Cardiac septum (tissue), 1 donor: ENCODE results near the gene NRP2. TPM values are rescaled to one million over a fixed set of nuclear protein-coding genes. Genes with fewer than 3 reads are reported as not detected.

Experiments used
- DNase-seq: peaks from one replicate; pipeline ENCODE4 v3.0.0-alpha.2; 2020; ENCODE audit warnings: low spot score
- intact Hi-C: fragments of 100-400 bp; cut with DNase I; formaldehyde crosslinking; loops from one replicate; pipeline ENCODE4 v1.14.0; 2022
- total RNA-seq: library from RNA; stranded (reverse); fragmentation: NEBNext Ultra II Directional; extraction: Animal tissue kit (Norgen Biotek cat#: 25700); gene quantifications from one replicate; pipeline ENCODE4 v1.2.1, GENCODE V29; 2021
- donor health status: DM: no; HTN: no; CAD: no.

The NRP2 gene
- total RNA-seq, 1 donor from 2014 or later = 11.7 TPM

DNA sequence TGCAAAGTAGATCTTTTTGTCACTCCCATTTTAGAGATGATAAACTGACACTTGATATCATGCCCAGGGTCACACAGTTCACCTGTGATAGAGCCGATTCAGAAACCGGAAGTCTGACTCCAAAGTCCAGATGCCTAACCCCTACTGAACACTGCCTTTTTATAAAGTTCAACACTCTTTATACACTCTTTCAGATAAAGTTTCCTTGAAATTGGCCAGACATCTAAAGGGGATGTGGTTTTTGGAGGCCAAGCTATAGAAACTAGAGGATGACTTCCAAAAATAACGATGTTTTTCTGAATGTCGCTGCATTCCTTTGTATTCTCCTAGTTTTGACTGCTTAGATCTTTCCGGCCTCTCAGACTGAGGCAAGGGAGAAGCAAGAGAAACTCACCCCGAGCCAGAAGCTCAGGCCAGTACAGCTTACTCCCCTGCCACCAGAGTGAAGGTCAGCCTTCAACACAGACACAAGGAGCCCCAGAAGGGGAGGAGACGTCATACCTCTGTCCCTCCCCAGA lies 61.8 kb downstream of the NRP2 start:
- intact Hi-C loops = no loop called here

DNA sequence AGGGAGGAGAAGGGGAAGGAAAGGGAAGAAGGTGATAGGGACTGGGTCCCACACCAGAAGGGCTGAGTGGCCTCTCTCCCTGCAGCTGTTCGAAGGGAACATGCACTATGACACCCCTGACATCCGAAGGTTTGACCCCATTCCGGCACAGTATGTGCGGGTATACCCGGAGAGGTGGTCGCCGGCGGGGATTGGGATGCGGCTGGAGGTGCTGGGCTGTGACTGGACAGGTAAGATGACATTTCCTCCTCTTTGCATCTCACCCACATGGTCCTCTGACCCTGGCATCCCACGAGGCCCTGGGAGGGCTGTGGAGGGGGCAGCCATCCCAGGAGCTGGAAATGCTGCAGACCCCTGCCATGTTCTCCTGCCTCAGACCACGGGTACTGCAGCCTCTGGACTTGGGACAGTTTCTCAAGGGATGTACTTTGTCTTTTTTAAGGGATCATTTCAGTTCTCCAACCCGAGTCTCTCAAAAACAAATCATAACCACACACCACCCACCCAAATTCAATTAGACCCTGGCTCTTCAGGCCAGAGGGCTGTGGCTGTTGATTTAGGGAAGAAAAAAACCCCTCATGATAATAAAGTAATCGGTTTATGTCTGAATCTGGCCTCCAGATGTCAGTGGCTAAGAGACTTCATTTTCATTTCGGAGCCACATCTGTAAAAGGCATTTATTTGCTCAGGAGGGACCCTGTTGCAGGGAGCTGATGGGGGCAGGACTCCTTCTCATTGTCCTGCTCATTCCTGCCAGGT lies 63.5 kb downstream of the NRP2 start:
- intact Hi-C loops = no loop called here
- DNase-seq = no peak

More for the DNA sequence above, 61.8 kb downstream of the NRP2 start:
- no peak for DNase-seq

DNA sequence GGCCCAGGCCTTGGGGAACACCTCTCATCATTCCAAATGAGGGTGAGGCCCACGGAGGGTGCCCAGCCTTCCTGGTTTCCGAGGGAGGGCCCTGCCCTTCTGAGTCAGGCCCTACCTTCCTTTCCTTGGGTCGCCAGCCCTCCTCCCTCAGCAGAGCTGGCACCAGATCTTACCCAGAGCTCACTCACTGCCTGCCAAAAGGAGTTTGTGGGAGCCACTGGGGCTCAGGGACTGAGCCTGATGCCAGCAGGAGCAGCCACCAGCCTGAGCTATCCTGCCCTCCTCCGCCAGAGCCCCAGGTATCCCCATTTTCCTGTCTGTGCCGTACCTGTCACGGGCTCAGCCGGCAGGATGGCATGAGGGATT lies 64.1 kb downstream of the NRP2 start:
- no peak for DNase-seq
- intact Hi-C loops = no loop called here

DNA sequence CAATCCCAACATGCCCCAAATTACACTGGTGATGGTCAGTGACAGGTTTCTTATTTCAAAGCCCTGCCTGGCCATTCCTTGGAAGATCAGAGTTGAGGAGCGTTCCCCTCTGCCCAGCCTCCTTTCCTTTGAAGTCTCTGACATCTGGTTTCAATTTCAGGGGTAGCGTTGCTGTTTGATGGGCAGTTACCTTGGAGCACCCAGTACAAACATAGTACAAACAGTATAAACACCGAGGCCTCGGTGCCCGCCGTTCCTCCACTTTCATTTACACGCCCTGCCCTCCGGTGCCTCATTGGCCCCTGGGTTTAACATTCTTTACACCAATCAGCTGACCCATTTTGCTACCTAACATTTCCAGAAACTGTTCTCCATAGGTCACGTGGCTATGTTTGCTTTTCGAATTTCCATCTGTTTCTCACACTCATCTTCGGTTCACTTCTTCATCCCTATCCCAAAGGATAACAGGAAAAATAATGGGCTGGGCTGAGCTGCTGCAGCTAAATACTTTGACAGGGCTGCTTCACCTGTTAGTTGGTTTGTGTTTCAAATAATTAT lies 65.6 kb downstream of the NRP2 start:
- intact Hi-C loops = no loop called here
- DNase-seq = no peak

DNA sequence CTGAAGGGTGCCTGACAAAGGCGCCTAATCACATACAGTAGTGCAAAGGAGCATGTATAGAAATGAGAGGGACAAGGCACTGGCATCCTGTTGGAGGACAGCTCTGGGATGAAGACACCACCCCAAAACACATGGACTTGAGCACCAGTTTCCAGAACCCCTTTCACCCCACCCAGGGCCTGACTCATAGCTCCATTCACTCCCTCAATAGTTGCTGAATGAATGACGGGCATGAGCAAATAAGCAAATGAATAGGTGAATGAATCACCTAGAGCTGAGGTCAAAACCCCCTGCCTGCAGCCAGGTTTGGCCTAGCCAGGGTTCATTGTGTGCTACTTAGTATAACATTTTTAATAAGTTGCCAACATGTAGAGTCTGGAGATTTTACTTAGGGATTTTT lies 66.3 kb downstream of the NRP2 start:
- intact Hi-C loops = no loop called here

DNA sequence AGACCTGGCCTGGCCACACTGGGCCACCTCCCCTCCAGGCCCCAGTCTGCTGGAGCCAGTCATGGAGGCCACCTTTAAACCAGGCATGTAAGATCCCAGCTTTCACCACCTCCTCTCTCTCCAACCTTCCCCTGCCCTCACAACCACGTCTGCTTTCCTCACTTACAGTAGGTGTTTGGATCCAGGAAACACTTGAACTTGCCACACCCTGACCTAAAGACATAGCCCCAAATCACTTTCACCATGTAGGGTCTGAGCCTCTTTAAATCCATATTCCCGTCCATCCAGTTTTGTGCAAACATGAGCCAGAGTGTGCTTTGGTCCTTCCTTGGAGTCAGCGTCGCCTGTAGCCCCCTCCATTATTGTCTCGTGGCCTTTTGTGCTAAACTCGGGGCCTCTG lies 66.8 kb downstream of the NRP2 start:
- intact Hi-C loops = no loop called here
- DNase-seq = no peak

More for the DNA sequence above, 66.3 kb downstream of the NRP2 start:
- no peak for DNase-seq

DNA sequence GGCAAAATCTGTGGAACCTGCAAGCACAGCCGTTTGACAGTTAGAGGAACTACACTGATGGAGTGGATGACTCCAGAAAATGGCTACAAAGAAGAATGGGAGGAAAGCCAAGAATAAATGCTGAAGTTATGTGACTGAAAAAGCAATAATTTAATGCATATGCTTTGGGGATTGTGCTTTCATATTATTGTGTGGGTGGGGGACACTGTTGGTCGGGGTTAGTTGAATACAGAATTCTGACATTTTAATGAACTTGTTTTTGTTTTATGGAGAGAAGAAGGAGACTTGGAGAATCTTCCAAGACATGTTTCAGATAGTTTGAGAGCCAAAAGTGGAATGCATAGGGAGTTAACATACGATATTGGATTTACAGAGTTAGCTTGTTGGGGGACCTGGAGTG lies 68.5 kb downstream of the NRP2 start:
- DNase-seq = no peak
- intact Hi-C loops = loop anchor here (10.0 kb wide), 1 partner anchor 1426 kb away; no protein-coding TSS in a partner anchor

DNA sequence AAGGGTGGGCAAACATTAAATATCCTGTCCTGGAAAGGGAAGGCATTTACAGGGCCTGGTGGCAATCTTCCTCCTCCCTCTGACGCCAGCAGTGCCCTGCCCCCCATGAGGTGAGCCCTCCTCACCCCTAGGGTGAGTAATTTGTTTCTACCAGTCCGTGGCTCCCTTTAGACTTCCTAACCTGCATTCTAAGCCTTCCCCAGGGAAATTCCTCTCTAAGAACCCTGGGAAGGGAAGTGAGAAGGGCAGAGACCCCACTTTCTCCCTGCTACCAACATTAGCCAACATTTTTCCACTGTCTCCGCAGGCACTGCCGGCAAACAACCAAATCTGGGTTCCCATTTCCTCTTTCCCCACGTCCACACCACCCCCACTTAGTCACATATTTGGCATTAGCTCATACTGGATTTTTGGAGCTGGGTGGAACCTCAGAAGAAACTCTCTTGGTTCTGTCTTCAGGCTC lies 69.3 kb downstream of the NRP2 start:
- intact Hi-C loops = loop anchor here (10.0 kb wide), 1 partner anchor 1427 kb away; no protein-coding TSS in a partner anchor

DNA sequence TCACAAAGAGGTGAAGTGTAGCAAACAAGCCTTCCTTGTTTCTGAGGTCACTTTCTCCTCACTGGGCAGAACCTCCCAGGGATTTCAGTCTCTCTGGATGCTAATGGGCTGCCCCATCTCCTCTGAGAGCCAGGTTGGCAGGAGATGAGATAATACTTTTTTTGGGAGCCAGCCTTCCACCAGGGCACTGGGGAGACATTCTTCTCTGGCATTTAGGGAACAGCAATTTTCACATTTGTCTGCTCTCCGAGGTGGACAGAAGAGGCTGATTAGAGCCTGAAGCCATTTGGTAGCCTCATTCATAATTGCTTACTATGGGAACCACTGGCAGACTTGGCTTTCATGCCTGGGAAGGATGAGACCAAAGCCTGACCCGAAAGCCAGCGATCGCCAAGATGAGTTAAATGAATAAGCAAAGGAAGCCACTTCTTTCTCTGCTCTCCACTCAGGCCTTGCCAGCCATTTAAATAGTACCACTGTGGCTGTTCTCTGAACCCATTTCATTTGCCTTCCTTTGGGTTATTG lies 70.1 kb downstream of the NRP2 start:
- intact Hi-C loops = loop anchor here (10.0 kb wide), 1 partner anchor 1428 kb away; no protein-coding TSS in a partner anchor
- no peak for DNase-seq

More for the DNA sequence above, 69.3 kb downstream of the NRP2 start:
- no peak for DNase-seq

DNA sequence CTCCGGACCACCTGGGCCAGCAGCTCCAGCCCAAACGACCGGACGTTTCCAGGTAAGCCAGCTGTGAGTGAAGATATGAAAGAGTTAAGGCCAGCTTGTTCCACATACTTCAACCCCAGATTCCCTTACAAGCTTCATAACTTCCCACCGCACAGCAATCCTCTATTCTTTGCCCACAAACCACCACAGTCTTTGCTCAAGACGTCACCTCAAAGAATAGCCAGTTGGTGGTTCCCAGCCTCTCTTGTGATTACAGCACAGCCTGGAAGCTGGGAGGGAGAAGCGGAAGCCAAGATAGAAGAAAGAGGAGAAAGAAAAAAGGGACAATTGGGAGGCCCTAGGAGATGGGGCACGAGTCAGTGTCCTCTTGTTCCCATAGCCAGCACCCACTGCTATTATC lies 70.6 kb downstream of the NRP2 start:
- intact Hi-C loops = loop anchor here (10.0 kb wide), 1 partner anchor 1428 kb away; no protein-coding TSS in a partner anchor
- no peak for DNase-seq

DNA sequence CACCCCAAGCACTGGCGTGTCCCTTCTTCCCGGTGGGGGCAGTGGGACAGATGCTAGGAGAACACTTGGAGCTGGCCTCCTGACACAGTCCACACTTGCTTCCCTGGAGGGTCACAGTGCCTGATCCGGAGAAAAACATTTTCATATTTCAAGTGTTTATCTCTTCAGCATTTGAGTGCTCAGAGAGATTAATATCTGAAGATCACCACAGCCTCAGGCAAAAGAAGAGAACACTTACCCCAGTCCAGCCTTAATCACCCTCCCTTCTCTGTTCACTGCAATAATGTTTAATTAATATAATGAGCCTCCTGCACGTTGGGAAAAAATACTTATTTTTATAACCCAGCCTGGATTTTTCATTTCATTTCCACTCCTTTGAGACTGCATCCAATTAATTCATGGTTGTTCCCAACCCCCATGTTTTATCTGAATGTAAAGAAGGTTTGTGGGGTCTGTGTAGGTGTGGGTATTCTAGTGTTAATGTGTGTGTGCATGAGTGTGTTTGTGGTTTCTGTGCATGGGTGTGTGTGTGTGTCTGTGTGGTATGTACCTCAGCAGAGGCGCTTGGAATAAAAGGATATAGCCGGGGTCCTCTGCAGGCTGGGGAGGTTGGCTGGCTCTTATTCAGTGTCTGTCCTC lies 72.1 kb downstream of the NRP2 start:
- intact Hi-C loops = loop anchor here (10.0 kb wide), 1 partner anchor 1430 kb away; no protein-coding TSS in a partner anchor

DNA sequence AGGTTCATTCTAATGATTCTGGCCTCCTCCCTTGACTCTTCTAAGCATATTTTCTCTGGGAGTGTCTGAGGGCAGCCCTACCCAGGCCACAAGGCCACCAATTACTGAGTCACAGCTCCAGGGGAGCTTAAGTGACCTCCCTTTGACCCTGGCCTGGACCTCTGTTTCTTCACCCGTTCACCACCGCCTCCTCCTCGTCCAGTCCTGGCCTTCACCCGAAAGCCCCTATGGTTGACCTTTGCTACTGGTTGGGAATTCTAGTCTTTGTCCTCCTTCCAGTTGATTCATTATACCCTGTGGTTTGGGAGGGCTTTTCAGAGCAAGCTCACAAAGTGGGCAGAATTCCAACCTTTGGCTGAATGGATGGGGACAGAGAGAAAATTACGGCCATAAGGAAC lies 72.6 kb downstream of the NRP2 start:
- intact Hi-C loops = loop anchor here (5.0 to 10.0 kb wide), 3 partner anchors 53 to 1430 kb away; no protein-coding TSS in a partner anchor
- no peak for DNase-seq

More for the DNA sequence above, 72.1 kb downstream of the NRP2 start:
- no peak for DNase-seq

DNA sequence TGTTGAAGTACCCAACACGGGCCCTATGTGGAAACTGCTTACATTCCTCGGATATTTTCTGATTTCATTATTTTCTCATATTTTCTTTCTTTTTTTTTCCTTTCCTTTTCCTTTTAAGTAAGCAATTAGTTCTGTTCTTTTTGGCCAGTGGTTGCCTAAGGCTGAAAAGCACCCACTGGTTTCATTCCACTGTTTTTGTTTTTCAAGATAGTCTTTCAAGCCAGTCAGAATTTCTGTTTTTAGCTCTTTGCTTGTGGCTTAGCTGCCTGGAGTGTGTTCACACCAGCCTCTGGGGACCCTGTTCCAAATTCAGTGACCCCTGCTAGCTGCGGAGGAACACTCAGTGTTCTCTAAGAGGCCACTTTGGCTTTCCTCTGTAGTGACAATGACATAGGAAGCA lies 73.6 kb downstream of the NRP2 start:
- intact Hi-C loops = loop anchor here (5.0 to 10.0 kb wide), 3 partner anchors 54 to 1431 kb away; no protein-coding TSS in a partner anchor
- DNase-seq = no peak

DNA sequence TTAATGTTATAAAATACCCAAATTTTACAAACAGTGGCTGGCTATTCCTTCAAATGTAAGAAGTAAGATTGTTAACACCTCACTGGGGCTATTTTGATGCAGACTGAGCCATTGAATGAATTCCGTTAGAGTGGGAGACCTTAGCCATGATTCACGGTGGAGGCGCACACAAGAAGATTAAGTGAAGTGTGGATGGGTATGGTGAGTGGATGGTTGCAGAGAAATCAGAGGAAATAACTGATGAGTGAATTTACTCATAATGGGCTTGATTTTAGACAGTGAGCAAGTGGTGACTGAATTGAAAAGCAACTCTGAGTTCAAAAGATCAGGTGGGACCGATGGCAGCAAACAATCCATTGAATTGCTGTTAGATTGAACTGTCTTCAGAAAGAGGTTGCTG lies 75.0 kb downstream of the NRP2 start:
- intact Hi-C loops = loop anchor here (5.0 to 10.0 kb wide), 3 partner anchors 55 to 1432 kb away; no protein-coding TSS in a partner anchor
- DNase-seq = no peak

DNA sequence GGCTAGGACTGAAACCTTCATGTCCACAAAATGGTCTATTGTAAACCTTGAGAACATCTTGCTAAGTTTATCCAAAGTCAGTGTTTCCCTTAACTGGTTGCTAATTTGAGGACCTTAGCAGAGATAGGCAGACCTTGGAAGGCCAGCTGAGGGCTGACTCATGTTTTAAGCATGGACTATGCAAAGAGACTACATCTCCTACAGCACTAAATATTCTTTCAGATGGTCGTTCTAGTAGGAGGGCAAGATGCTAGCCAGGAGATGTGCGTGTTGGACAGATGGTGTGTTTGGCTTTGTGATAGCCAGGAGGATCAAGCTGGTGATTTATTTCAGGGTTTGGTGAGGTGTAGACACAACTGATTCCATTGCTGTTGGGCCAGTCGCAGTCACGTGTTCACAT lies 75.8 kb downstream of the NRP2 start:
- DNase-seq = no peak
- intact Hi-C loops = loop anchor here (5.0 to 10.0 kb wide), 3 partner anchors 56 to 1433 kb away; no protein-coding TSS in a partner anchor

DNA sequence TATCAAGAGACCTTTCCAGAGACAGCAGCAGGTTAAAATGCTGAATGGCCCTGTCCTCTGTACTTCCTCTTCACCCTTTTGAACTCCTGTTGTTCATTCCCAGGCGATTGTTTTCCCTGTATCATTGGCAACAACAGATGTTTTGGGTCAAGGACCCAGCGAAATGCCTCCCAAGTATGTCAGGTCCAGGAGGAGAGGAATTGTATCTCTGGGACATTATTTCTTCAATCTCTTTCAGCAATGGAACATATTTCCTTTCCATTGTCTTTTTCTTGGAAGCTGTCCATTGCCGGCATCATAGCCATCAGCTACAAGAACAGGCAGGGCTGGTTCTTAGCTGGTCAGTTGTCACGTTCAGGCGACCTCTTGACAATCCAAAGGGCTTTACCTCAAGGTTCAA lies 76.2 kb downstream of the NRP2 start:
- no peak for DNase-seq

DNA sequence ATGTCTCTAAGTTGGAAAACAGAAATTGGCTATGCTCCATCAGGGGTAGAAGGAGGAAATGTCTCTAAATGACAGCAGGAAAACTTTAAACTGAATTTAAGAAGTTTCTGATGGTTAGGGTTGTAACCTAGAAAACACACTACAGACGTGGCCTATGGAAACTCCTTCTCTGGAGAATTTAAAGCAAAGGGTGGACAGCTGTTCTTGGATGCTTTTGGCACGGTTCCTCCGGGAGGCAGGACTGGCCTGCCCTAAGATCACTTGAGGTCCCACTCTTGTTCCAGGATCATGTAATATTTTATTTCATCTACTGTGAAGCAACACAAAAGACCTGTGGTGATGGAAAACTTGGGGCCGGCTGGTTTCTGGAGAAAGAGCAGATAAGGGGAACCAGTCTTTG lies 77.0 kb downstream of the NRP2 start:
- no peak for DNase-seq
- intact Hi-C loops = loop anchor here (5.0 to 10.0 kb wide), 3 partner anchors 57 to 1434 kb away; no protein-coding TSS in a partner anchor

More for the DNA sequence above, 76.2 kb downstream of the NRP2 start:
- intact Hi-C loops = loop anchor here (5.0 to 10.0 kb wide), 3 partner anchors 56 to 1434 kb away; no protein-coding TSS in a partner anchor

DNA sequence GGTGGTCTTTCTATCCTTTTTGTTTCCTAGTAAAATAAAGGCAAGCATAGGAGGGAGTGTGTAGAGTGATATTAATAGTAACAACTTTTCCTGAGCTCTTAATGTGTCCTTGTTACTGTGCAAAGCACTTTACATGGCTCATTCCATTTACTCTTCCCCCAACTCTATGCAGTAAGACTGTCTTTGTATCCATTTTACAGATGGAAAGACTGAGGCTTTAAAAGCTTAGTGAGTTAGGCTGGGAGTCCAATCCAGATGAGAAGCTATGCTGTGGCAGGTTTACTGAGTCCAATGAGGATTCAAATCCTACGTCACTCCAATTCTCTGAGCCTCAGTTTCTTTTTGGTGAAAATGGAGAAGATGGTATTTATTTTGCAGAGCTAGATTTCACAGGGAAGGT lies 77.4 kb downstream of the NRP2 start:
- intact Hi-C loops = loop anchor here (5.0 to 10.0 kb wide), 3 partner anchors 57 to 1435 kb away; no protein-coding TSS in a partner anchor
- no peak for DNase-seq

DNA sequence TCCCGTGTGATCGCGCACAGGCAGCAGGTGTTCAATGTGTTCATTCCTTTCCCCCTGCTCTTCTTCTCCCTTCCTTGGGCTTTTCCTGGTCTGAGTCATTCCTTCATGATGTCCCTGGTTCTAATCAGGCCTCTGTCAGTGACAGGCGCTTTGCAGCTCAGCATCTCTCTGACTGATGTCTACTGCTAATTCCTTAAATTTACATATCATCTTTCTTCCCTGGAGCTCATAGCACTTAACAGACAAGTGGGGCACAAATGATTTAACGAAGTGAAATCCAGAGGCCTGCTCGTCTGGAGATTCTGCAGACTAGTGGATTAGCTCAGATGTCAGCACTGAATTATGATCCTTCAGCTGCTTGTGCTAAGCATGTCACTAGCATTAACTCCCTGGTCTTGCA lies 77.9 kb downstream of the NRP2 start:
- DNase-seq = no peak
- intact Hi-C loops = no loop called here
